HL-60 (cell line): ENCODE measurements around the gene IL23R.

Experiments used
- CTCF ChIP-seq: IDR thresholded peaks from one replicate; pipeline ENCODE4 v1.5.1; 2011; ENCODE audit warnings: low read length, control low read depth, inconsistent platforms; ENCODE audit not compliant: insufficient read depth
- GABPA ChIP-seq: IDR thresholded peaks from 2 replicates; pipeline ENCODE4 v1.6.1; 2012; ENCODE audit warnings: low read depth
- SPI1 ChIP-seq: IDR thresholded peaks from 2 replicates; pipeline ENCODE4 v1.6.1; 2012; ENCODE audit warnings: low read depth, mild to moderate bottlenecking, borderline replicate concordance

- TF ChIP-seq CTCF (no peak), GABPA (no peak), SPI1 (no peak)
Observed at GRCh38 chr1:67133177-67133576, 33.1 kb upstream of the IL23R start.
